HG03108 (cell line): ENCODE measurements around the gene TM2D3.

Experiments used
- ATAC-seq: cut with Tn5 transposase; IDR thresholded peaks from one replicate; pipeline ENCODE4 v1.9.1; 2021; ENCODE audit warnings: moderate library complexity; ENCODE audit not compliant: unreplicated experiment

The TM2D3 gene

GRCh38 chr15:101609742-101610610, 42.2 kb downstream of the TM2D3 start:
- ATAC-seq = no peak

- ATAC-seq = no peak
These were observed 44.0 kb downstream of the TM2D3 start for GRCh38 chr15:101608201-101608600.

GRCh38 chr15:101607108-101607507, 45.1 kb downstream of the TM2D3 start:
- no peak for ATAC-seq

- ATAC-seq = no peak
These were observed 47.9 kb downstream of the TM2D3 start for GRCh38 chr15:101604124-101604874.

GRCh38 chr15:101602801-101603200, 49.4 kb downstream of the TM2D3 start:
- ATAC-seq = no peak

- no peak for ATAC-seq
These were observed 52.1 kb downstream of the TM2D3 start for GRCh38 chr15:101600035-101600434.

GRCh38 chr15:101599091-101599490, 53.1 kb downstream of the TM2D3 start:
- ATAC-seq = no peak

- no peak for ATAC-seq
These were observed 54.7 kb downstream of the TM2D3 start for GRCh38 chr15:101597360-101597928.

GRCh38 chr15:101596633-101597032, 55.5 kb downstream of the TM2D3 start:
- ATAC-seq = no peak
